Prostate gland (tissue), 2 donors: ENCODE data around the gene DLST.

Experiments used
- CTCF ChIP-seq, 4 experiments: fragments of 200-600 bp in 2 of 4; fragments of 450-650 bp in 2 of 4; sonication (generic) in 2 of 4; IDR thresholded peaks; 1 replicate in 3 of 4; 2 replicates in 1 of 4; pipeline ENCODE4 v1.5.1; 2016 to 2019; ENCODE audit warnings: antibody characterized with exemption in 4 of 4, mild to moderate bottlenecking in 2 of 4, moderate library complexity in 2 of 4
- POLR2A ChIP-seq: fragments of 450-650 bp; IDR thresholded peaks from one replicate; pipeline ENCODE4 v1.6.1; 2016; ENCODE audit warnings: antibody characterized with exemption, mild to moderate bottlenecking
- POLR2AphosphoS5 ChIP-seq: sonication (generic); formaldehyde crosslinking; IDR thresholded peaks from one replicate; pipeline ENCODE4 v1.6.1; 2017; ENCODE audit warnings: antibody characterized with exemption

- TF ChIP-seq CTCF (IDR thresholded peaks at IDR 0.05) (no peak), POLR2AphosphoS5 (no peak), POLR2A (no peak)
Measured at GRCh38 chr14:74879427-74880182, 2.1 kb upstream of the DLST start.
